CD14-positive monocyte (primary cell): Measurements from ENCODE around the gene AGBL1. TPM values are rescaled to one million over a fixed set of nuclear protein-coding genes. Genes with fewer than 3 reads are reported as not detected.

ENCODE experiments used
- DNase-seq, 3 donors: peaks; one replicate each; pipeline ENCODE4 v3.0.0-alpha.2; 2011 to 2022
- H2AFZ ChIP-seq: 2 replicates; pipeline ENCODE4 v1.6.0; 2012; ENCODE audit warnings: mild to moderate bottlenecking, low read depth, low read length, inconsistent platforms; ENCODE audit not compliant: insufficient read depth, poor library complexity, severe bottlenecking
- H3K27ac ChIP-seq, 2 donors: 1 replicate in 1 of 2; 2 replicates in 1 of 2; pipeline ENCODE4 v1.5.1; 2012 to 2013; ENCODE audit warnings: low read length in 2 of 2, control low read depth in 1 of 2, inconsistent platforms in 1 of 2, low read depth in 1 of 2, mild to moderate bottlenecking in 1 of 2
- H3K27me3 ChIP-seq, 2 donors: one replicate each; pipeline versions ENCODE4 v1.6.0 to v1.6.1; 2011 to 2013; ENCODE audit warnings: low read length in 2 of 2; ENCODE audit not compliant: control insufficient read depth in 2 of 2, insufficient read depth in 2 of 2
- H3K36me3 ChIP-seq, 2 donors: replicated peaks in 1 of 2; 1 replicate in 1 of 2; 2 replicates in 1 of 2; pipeline versions ENCODE4 v1.5.1 to v1.6.1; 2012 to 2013; ENCODE audit warnings: low read length in 2 of 2, control low read depth in 1 of 2, inconsistent platforms in 1 of 2, mild to moderate bottlenecking in 1 of 2; ENCODE audit not compliant: insufficient read depth in 2 of 2, control insufficient read depth in 1 of 2
- H3K4me1 ChIP-seq, 2 donors: 1 replicate in 1 of 2; 2 replicates in 1 of 2; pipeline versions ENCODE4 v1.5.1 to v1.6.1; 2012 to 2013; ENCODE audit warnings: low read length in 2 of 2, control low read depth in 1 of 2, inconsistent platforms in 1 of 2, mild to moderate bottlenecking in 1 of 2, moderate library complexity in 1 of 2; ENCODE audit not compliant: insufficient read depth in 2 of 2, control insufficient read depth in 1 of 2
- H3K4me2 ChIP-seq: replicated peaks from 2 replicates; pipeline ENCODE3; 2012; ENCODE audit warnings: low read length, moderate library complexity, mild to moderate bottlenecking; ENCODE audit not compliant: poor library complexity, severe bottlenecking; ENCODE audit errors: extremely low read depth
- H3K4me3 ChIP-seq, 3 experiments: fragments of 200-600 bp in 1 of 3; sonication (generic) in 1 of 3; replicated peaks in 1 of 3; 1 replicate in 2 of 3; 2 replicates in 1 of 3; pipeline ENCODE4 v1.5.1; 2011 to 2013; ENCODE audit warnings: low read length in 3 of 3, mild to moderate bottlenecking in 3 of 3, control low read depth in 2 of 3, low read depth in 2 of 3, inconsistent platforms in 1 of 3, moderate library complexity in 1 of 3
- H3K79me2 ChIP-seq: 2 replicates; pipeline ENCODE4 v1.6.0; 2012; ENCODE audit warnings: mild to moderate bottlenecking, control low read depth, inconsistent platforms, low read length, moderate library complexity; ENCODE audit not compliant: insufficient read depth
- H3K9ac ChIP-seq: 2 replicates; pipeline ENCODE4 v1.6.0; 2017; ENCODE audit warnings: low read length, mild to moderate bottlenecking; ENCODE audit not compliant: insufficient read depth, poor library complexity, severe bottlenecking
- H3K9me3 ChIP-seq, 2 donors: replicated peaks in 1 of 2; 1 replicate in 1 of 2; 2 replicates in 1 of 2; pipeline versions ENCODE4 v1.5.1 to v1.6.1; 2012 to 2013; ENCODE audit warnings: low read length in 2 of 2, control low read depth in 1 of 2; ENCODE audit not compliant: control insufficient read depth in 1 of 2, insufficient read depth in 1 of 2
- H4K20me1 ChIP-seq: 2 replicates; pipeline ENCODE4 v1.6.0; 2012; ENCODE audit warnings: mild to moderate bottlenecking, low read length, control low read depth, moderate library complexity; ENCODE audit not compliant: insufficient read depth
- H3K27ac Mint-ChIP-seq, 7 donors: one replicate each; pipeline ENCODE4 v1.8.0; 2020; ENCODE audit warnings: mild to moderate bottlenecking in 7 of 7, mixed read lengths in 7 of 7, moderate library complexity in 6 of 7, inconsistent platforms in 2 of 7
- H3K27me3 Mint-ChIP-seq, 3 donors: one replicate each; pipeline ENCODE4 v1.8.0; 2021 to 2022; ENCODE audit warnings: low read depth in 3 of 3, mild to moderate bottlenecking in 3 of 3, mixed read lengths in 3 of 3, moderate library complexity in 3 of 3, inconsistent platforms in 1 of 3
- H3K36me3 Mint-ChIP-seq, 2 donors: one replicate each; pipeline ENCODE4 v1.8.0; 2020; ENCODE audit warnings: mixed read lengths in 2 of 2, inconsistent platforms in 1 of 2, mild to moderate bottlenecking in 1 of 2
- H3K4me1 Mint-ChIP-seq: one replicate; pipeline ENCODE4 v1.8.0; 2020; ENCODE audit warnings: mild to moderate bottlenecking, mixed read lengths
- H3K4me3 Mint-ChIP-seq, 2 donors: one replicate each; pipeline ENCODE4 v1.8.0; 2020; ENCODE audit warnings: mild to moderate bottlenecking in 2 of 2, mixed read lengths in 2 of 2, moderate library complexity in 1 of 2
- H3K9me3 Mint-ChIP-seq, 7 donors: one replicate each; pipeline ENCODE4 v1.8.0; 2020 to 2022; ENCODE audit warnings: mixed read lengths in 7 of 7, mild to moderate bottlenecking in 6 of 7, moderate library complexity in 6 of 7, inconsistent platforms in 2 of 7
- WGBS: methylation state at CpG from one replicate; pipeline ENCODE4 v1.1.5; 2013; ENCODE audit warnings: missing lambda C conversion rate; ENCODE audit not compliant: insufficient coverage; 5-methylcytosine and 5-hydroxymethylcytosine counted together
- intact Hi-C, 2 donors: fragments of 100-400 bp; cut with micrococcal nuclease; formaldehyde crosslinking; loops; one replicate each; pipeline versions ENCODE4 v1.15.0 to v1.15.1; 2023
- polyA plus RNA-seq, 3 donors: library from polyadenylated mRNA; depleted of rRNA in 1 of 3; unstranded in 2 of 3; stranded (reverse) in 1 of 3; fragments of 300-500 nt in 2 of 3; fragments of >200 nt in 1 of 3; fragmentation: Illumina TruSeq in 2 of 3; gene quantifications; 1 replicate in 2 of 3; 2 replicates in 1 of 3; pipeline ENCODE4 v1.2.3, GENCODE V29; 2012 to 2021
- TF ChIP-seq, protein P1 (sequence below): fragments of 200-600 bp; IDR thresholded peaks from one replicate; pipeline ENCODE4 v1.8.0; 2022; ENCODE audit warnings: antibody characterized with exemption, mild to moderate bottlenecking

AGBL1 gene
- polyA plus RNA-seq, 3 donors = not detected

DNA sequence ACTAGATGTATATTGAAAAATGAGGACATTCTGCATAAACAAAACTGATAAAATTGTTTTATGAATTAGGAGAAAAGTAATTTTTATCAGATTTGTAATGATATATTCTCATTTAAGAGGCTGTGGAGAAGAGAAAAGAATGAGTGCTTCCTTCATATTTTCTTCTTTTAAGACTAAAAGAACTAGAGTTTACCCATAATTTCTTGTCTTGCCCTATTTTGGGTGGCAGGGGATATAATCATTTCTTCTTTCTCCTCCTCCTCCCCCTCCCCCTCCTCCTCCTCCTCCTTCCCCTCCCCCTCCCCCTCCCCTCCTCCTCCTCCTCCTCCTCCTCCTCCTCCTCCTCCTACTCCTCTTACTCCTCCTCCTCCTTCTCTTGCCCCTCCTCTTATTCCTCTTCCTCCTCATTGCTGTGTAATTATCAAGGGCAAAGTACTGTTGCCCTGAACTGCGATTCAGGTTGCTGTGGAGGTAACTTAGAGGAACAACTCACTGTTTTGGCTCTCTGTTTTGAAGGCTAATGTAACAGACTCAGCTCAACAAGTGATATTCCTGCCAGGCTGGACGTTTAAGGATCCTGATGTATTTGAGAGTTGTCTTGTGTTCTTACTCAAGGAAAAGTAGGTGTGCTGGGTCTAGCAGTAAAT, 555.4 kb downstream of the AGBL1 start:
- Mint-ChIP-seq H3K36me3 (no peaks in the 10 kb centered on the region), H3K27ac (no peak overlapping the region), H3K4me3 (no peak overlapping the region), H3K27me3 (no peaks in the 10 kb centered on the region), H3K4me1 (no peaks in the 10 kb centered on the region), H3K9me3 (peaks cover 0 to 3% (median 2%) of the 10 kb centered on the region in 7 donors)
- H3K9me3 ChIP-seq = no peaks in the 10 kb centered on the region
- no peaks in the 10 kb centered on the region for H3K36me3 ChIP-seq
- no peak overlapping the region for H3K27ac ChIP-seq
- H3K4me1 ChIP-seq = no peaks in the 10 kb centered on the region
- H3K27me3 ChIP-seq = no peaks in the 10 kb centered on the region
- H4K20me1 ChIP-seq = no peaks in the 10 kb centered on the region
- DNase-seq = no peak
- no peak overlapping the region for H3K9ac ChIP-seq
- no peak overlapping the region for H2AFZ ChIP-seq
- no peaks in the 10 kb centered on the region for H3K79me2 ChIP-seq
- intact Hi-C loops = no loop called here
- WGBS = no CpG with 5 or more reads among the region's 2 CpGs
- no peak overlapping the region for H3K4me2 ChIP-seq
- TF ChIP-seq, protein P1, sequence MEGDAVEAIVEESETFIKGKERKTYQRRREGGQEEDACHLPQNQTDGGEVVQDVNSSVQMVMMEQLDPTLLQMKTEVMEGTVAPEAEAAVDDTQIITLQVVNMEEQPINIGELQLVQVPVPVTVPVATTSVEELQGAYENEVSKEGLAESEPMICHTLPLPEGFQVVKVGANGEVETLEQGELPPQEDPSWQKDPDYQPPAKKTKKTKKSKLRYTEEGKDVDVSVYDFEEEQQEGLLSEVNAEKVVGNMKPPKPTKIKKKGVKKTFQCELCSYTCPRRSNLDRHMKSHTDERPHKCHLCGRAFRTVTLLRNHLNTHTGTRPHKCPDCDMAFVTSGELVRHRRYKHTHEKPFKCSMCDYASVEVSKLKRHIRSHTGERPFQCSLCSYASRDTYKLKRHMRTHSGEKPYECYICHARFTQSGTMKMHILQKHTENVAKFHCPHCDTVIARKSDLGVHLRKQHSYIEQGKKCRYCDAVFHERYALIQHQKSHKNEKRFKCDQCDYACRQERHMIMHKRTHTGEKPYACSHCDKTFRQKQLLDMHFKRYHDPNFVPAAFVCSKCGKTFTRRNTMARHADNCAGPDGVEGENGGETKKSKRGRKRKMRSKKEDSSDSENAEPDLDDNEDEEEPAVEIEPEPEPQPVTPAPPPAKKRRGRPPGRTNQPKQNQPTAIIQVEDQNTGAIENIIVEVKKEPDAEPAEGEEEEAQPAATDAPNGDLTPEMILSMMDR = no peak
- H3K4me3 ChIP-seq = no peak overlapping the region

DNA sequence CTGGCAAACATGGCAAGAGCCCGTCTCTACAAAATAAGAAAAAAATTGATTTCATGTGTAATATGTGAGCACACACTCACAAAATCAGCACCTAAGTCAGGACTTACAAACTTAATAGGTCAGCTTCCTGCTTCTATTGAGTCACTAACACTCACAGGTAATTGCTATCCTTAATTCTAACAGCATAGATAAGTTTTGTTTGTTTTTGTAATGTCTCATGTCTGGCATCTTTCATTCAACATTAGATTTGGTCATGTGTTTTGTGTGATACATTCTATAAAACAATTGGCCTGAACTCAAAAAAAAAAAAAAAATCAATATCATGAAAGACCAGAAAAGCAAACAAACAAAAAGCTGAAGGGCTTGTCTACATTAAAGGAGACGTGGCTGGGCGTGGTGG, 564.7 kb downstream of the AGBL1 start:
- no peak overlapping the region for H2AFZ ChIP-seq
- Mint-ChIP-seq H3K9me3 (peaks cover 0 to 6% (median 0%) of the 10 kb centered on the region in 7 donors), H3K27me3 (no peaks in the 10 kb centered on the region), H3K27ac (no peak overlapping the region), H3K36me3 (no peaks in the 10 kb centered on the region), H3K4me3 (no peak overlapping the region), H3K4me1 (no peaks in the 10 kb centered on the region)
- H4K20me1 ChIP-seq = no peaks in the 10 kb centered on the region
- H3K4me1 ChIP-seq = no peaks in the 10 kb centered on the region
- H3K9me3 ChIP-seq = no peaks in the 10 kb centered on the region
- no peaks in the 10 kb centered on the region for H3K27me3 ChIP-seq
- DNase-seq = no peak
- H3K27ac ChIP-seq = no peak overlapping the region
- no peak overlapping the region for H3K9ac ChIP-seq
- H3K36me3 ChIP-seq = no peaks in the 10 kb centered on the region
- no CpG with 5 or more reads among the region's 3 CpGs for WGBS
- no peaks in the 10 kb centered on the region for H3K79me2 ChIP-seq
- no peak overlapping the region for H3K4me3 ChIP-seq
- TF ChIP-seq, protein P1 = no peak
- H3K4me2 ChIP-seq = no peak overlapping the region
- intact Hi-C loops = no loop called here
